Thoracic aorta (tissue), 2 donors: ENCODE data around the gene NDUFB8. TPM values are rescaled to one million over a fixed set of nuclear protein-coding genes. Genes with fewer than 3 reads are reported as not detected.

Source experiments
- ATAC-seq: fragments of 150-250 bp; one replicate; pipeline ENCODE4 v1.8.0; 2017; ENCODE audit warnings: low read depth; ENCODE audit not compliant: insufficient number of reproducible peaks, low FRiP score
- DNase-seq: peaks from one replicate; pipeline ENCODE4 v3.0.0-alpha.2; 2020; ENCODE audit warnings: low spot score
- H3K27ac ChIP-seq, 2 donors: fragments of 200-600 bp; sonication (generic); 1 replicate in 1 of 2; 2 replicates in 1 of 2; pipeline ENCODE4 v1.5.1; 2016; ENCODE audit warnings: mild to moderate bottlenecking in 2 of 2, moderate library complexity in 2 of 2
- H3K27me3 ChIP-seq: fragments of 200-600 bp; sonication (generic); replicated peaks from 2 replicates; pipeline ENCODE4 v1.6.0; 2016; ENCODE audit warnings: mild to moderate bottlenecking; ENCODE audit not compliant: insufficient read depth
- H3K36me3 ChIP-seq: fragments of 200-600 bp; sonication (generic); one replicate; pipeline ENCODE4 v1.5.1; 2016
- H3K4me1 ChIP-seq, 2 donors: fragments of 200-600 bp; sonication (generic); 1 replicate in 1 of 2; 2 replicates in 1 of 2; pipeline versions ENCODE4 v1.5.1 to v1.6.0; 2016; ENCODE audit warnings: low read depth in 2 of 2, mild to moderate bottlenecking in 1 of 2; ENCODE audit not compliant: control insufficient read depth in 1 of 2
- H3K4me3 ChIP-seq: fragments of 200-600 bp; sonication (generic); 2 replicates; pipeline ENCODE4 v1.5.1; 2016; ENCODE audit warnings: mild to moderate bottlenecking
- H3K9me3 ChIP-seq: fragments of 200-600 bp; sonication (generic); 2 replicates; pipeline ENCODE4 v1.5.1; 2016
- total RNA-seq, 2 donors: library from RNA; depleted of rRNA; stranded (reverse); fragments of >200 nt; gene quantifications; one replicate each; pipeline versions ENCODE4 v1.1.0 to v1.2.3, GENCODE V29; 2016
- TF ChIP-seq, protein P1 (sequence below): fragments of 200-600 bp; sonication (generic); IDR thresholded peaks from one replicate; pipeline ENCODE4 v1.5.1; 2019; ENCODE audit warnings: antibody characterized with exemption

The NDUFB8 gene
- total RNA-seq, 2 donors from 2014 or later = 106 to 222 TPM

DNA sequence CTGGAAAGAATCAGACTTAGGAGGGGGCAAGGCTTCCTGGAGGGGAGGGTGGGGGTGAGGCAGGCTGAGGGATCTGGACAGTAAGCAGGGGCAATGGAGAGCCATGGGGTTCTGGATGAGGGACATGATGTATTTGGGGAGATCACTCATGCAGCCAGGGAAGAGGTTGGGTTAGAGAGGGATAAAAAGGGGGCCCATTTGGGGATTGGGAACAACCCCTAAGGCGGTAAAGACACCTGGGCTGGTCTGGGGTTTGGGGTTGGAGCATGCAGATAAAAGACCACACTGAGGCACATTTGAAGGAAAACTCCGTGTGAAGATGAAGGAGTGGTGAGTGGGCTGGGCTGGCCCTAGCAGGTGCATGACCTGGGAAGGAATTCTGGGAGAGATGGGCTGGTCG, 36.9 kb upstream of the NDUFB8 start:
- DNase-seq = no peak
- Histone ChIP-seq H3K27ac (no peak overlapping the region), H3K36me3 (no peaks in the 10 kb centered on the region), H3K4me3 (no peak overlapping the region), H3K27me3 (no peaks in the 10 kb centered on the region), H3K9me3 (no peaks in the 10 kb centered on the region), H3K4me1 (peaks cover 8 to 12% of the 10 kb centered on the region in 2 donors)
- ATAC-seq = no peak
- TF ChIP-seq, protein P1, sequence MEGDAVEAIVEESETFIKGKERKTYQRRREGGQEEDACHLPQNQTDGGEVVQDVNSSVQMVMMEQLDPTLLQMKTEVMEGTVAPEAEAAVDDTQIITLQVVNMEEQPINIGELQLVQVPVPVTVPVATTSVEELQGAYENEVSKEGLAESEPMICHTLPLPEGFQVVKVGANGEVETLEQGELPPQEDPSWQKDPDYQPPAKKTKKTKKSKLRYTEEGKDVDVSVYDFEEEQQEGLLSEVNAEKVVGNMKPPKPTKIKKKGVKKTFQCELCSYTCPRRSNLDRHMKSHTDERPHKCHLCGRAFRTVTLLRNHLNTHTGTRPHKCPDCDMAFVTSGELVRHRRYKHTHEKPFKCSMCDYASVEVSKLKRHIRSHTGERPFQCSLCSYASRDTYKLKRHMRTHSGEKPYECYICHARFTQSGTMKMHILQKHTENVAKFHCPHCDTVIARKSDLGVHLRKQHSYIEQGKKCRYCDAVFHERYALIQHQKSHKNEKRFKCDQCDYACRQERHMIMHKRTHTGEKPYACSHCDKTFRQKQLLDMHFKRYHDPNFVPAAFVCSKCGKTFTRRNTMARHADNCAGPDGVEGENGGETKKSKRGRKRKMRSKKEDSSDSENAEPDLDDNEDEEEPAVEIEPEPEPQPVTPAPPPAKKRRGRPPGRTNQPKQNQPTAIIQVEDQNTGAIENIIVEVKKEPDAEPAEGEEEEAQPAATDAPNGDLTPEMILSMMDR = no peak

DNA sequence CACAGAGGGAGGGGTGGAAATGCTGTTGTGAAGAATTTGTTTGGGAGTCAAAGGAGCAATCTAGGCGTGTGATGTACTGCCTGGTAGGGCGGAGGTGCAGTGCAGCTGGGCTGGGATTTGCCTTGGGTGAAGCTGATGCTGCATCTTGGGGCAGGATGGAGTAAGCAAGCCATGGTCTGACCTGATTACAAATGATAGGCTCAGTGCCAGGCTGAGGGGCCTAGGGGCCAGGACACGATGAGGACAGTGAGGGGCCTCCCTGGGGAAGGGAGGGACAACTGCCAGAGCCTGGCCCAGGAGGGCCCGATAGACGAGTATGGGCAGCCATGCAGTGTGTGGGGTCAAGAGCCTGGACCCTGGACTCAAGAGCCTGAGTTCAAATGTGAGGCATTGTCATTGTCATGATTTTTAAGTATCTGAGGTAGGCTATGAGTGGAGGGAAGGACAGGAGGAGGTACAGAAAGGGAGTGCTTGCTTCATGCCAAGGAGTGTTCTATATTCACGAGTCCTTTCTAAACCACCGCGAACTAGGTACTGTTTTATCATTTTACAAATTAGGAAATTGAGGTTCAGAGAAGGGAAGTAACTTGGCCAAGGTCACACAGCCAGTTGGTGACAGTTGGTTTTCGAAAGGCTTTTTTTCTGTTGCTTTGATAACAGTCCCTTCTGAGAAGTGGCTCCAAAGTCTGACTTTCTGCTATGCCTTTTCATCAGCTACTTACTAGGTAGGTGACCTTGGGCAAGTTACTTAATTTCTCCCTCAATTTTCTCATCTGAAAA, 35.7 kb upstream of the NDUFB8 start:
- H3K36me3 ChIP-seq = no peaks in the 10 kb centered on the region
- no peak for DNase-seq
- H3K27me3 ChIP-seq = no peaks in the 10 kb centered on the region
- no peaks in the 10 kb centered on the region for H3K9me3 ChIP-seq
- no peak overlapping the region for H3K27ac ChIP-seq
- no peak overlapping the region for H3K4me3 ChIP-seq
- peaks cover 8 to 13% of the 10 kb centered on the region in 2 donors for H3K4me1 ChIP-seq
- TF ChIP-seq, protein P1 = no peak
- no peak for ATAC-seq

DNA sequence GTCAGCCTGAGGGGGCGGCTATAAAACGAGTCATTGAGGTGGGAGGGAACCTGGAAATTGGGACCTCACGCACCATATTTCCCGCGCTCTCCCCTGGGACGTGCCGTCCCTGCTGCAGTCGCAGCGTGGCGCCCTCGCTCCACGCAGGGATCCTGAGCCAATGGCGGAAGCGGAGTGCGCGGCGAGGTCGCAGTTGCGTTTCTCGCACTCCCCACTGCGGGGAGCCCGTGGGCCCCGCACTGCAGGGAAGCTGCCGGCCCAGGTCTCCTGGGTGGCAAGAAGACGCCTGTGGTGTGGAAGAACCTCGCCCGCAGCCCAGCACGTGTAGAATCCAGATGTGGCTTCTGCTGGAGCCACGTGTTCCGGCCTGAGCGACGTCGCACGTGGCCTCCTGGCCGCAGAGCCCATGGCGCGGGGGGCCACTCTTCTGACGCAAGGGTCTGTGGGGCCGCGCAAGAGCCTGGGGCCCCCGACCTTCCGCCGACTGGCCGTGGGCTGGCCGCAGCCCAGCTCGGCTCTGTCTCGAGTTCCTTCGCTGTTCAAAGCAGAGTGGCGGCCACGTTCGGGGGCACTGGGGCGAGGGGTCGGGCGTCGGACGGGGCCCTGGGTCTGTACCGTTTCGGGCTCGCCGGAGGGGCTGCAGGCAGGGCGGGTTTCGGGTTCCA, 32.5 kb upstream of the NDUFB8 start:
- H3K4me3 ChIP-seq = peak overlapping the region; percentile 39
- H3K4me1 ChIP-seq = peaks cover 8 to 13% of the 10 kb centered on the region in 2 donors
- ATAC-seq (no peak), DNase-seq (no peak)
- TF ChIP-seq, protein P1 = peak; percentile 47
- no peak overlapping the region for H3K27ac ChIP-seq
- no peaks in the 10 kb centered on the region for H3K27me3 ChIP-seq
- no peaks in the 10 kb centered on the region for H3K36me3 ChIP-seq
- no peaks in the 10 kb centered on the region for H3K9me3 ChIP-seq

DNA sequence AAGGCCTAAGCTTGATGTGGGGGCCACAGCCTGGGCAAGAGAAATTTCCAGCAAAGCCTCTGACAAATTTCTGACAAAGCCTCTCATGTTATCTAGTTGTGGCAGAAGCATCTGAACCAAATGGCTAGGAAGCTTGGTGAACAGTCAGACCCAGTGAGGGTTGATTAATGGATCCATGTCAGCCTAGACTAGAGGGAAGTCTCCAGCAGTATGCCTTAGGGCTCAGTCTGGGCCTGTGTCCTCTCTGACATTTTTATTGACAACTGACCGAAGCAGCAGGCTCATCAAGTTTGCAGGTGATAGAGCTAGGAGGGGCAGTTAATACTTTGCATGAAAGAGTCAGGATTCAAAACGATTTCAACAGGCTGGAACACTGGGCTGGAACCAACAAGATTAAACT, 31.3 kb upstream of the NDUFB8 start:
- peaks cover 5% of the 10 kb centered on the region for H3K36me3 ChIP-seq
- TF ChIP-seq, protein P1 = no peak
- no peak for ATAC-seq

DNA sequence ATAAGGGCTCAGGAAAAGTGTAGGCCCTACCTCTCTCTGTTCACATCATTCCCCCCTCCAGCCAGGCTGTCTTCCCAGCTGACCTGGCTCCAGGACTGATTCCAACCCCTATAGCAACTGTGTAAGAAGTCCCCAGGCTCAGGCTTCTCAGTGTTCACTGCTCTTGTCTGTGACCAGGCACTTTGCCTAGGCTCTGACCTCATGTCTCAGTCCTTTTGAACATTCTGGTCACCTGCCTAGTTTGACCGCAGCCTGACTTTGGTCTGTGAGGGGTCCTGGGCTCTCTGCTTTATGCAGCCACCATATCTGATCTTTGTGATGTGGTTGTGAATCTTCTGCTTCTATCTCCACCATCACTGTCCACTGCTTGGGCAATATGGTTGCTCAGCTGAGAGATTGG, 30.6 kb upstream of the NDUFB8 start:
- Histone ChIP-seq H3K27ac (no peak overlapping the region), H3K4me1 (peaks cover 8 to 13% of the 10 kb centered on the region in 2 donors), H3K4me3 (no peak overlapping the region), H3K9me3 (no peaks in the 10 kb centered on the region), H3K36me3 (peaks cover 5% of the 10 kb centered on the region), H3K27me3 (no peaks in the 10 kb centered on the region)
- DNase-seq (no peak), ATAC-seq (no peak)
- TF ChIP-seq, protein P1 = no peak

More for the DNA sequence above, 31.3 kb upstream of the NDUFB8 start:
- DNase-seq = no peak
- Histone ChIP-seq H3K9me3 (no peaks in the 10 kb centered on the region), H3K4me1 (peaks cover 8 to 13% of the 10 kb centered on the region in 2 donors), H3K27me3 (no peaks in the 10 kb centered on the region), H3K27ac (no peak overlapping the region), H3K4me3 (no peak overlapping the region)
